ENCODE data around the gene IL1R2. TPM values are rescaled to one million over a fixed set of nuclear protein-coding genes. Genes with fewer than 3 reads are reported as not detected.

Gene IL1R2
- total RNA-seq, 2 experiments from 2014 or later: 1.1 TPM; not detected in 1

DNA sequence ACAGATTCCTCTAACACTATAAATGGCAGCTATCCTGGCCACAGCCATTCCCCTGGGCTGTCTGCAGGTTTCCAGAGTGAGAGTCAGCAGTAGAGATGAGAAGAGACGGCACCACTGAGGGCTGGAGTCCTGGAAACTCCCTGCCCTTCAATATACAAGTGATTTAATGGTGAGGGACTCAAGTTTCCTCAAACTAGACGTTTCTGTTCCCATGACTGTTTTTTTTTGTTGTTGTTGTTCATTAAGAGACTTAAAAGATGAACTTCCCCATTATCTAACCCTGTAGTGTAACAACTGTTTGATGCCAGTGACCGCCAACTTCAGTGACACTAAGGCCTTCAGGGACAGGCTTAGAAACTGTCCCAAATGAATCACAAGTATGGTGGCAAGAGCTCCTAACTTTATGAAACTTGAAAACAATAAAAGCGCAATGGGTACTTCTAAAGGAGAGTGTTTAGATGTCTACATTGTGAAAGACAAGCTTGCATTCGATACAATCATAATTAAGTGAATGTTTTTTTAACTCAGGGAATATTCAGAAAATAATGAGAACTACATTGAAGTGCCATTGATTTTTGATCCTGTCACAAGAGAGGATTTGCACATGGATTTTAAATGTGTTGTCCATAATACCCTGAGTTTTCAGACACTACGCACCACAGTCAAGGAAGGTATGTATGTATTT lies 34.0 kb downstream of the IL1R2 start:
- intact Hi-C loops (cut with micrococcal nuclease): no loop called here
- Mint-ChIP-seq H3K4me1 (ENCODE audit: low read depth) (peaks cover 16% of the 10 kb centered on the region), H3K36me3 (ENCODE audit: low read depth) (no peaks in the 10 kb centered on the region), H3K27me3 (no peaks in the 10 kb centered on the region), H3K4me3 (no peak overlapping the region), H3K27ac (no peak overlapping the region), H3K9me3 (no peaks in the 10 kb centered on the region)
- POLR2A ChIA-PET: no interaction called here
- TF ChIP-seq, protein P1, sequence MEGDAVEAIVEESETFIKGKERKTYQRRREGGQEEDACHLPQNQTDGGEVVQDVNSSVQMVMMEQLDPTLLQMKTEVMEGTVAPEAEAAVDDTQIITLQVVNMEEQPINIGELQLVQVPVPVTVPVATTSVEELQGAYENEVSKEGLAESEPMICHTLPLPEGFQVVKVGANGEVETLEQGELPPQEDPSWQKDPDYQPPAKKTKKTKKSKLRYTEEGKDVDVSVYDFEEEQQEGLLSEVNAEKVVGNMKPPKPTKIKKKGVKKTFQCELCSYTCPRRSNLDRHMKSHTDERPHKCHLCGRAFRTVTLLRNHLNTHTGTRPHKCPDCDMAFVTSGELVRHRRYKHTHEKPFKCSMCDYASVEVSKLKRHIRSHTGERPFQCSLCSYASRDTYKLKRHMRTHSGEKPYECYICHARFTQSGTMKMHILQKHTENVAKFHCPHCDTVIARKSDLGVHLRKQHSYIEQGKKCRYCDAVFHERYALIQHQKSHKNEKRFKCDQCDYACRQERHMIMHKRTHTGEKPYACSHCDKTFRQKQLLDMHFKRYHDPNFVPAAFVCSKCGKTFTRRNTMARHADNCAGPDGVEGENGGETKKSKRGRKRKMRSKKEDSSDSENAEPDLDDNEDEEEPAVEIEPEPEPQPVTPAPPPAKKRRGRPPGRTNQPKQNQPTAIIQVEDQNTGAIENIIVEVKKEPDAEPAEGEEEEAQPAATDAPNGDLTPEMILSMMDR (IDR thresholded peaks at IDR 0.05): no peak
- DNase-seq (no peak), ATAC-seq (no peak)
- CTCF ChIA-PET: interaction anchor here (1.1 to 2.7 kb wide), 6 partner anchors 20 to 418 kb away, joined by 3 to 19 read pairs (median 5); no protein-coding TSS in a partner anchor

DNA sequence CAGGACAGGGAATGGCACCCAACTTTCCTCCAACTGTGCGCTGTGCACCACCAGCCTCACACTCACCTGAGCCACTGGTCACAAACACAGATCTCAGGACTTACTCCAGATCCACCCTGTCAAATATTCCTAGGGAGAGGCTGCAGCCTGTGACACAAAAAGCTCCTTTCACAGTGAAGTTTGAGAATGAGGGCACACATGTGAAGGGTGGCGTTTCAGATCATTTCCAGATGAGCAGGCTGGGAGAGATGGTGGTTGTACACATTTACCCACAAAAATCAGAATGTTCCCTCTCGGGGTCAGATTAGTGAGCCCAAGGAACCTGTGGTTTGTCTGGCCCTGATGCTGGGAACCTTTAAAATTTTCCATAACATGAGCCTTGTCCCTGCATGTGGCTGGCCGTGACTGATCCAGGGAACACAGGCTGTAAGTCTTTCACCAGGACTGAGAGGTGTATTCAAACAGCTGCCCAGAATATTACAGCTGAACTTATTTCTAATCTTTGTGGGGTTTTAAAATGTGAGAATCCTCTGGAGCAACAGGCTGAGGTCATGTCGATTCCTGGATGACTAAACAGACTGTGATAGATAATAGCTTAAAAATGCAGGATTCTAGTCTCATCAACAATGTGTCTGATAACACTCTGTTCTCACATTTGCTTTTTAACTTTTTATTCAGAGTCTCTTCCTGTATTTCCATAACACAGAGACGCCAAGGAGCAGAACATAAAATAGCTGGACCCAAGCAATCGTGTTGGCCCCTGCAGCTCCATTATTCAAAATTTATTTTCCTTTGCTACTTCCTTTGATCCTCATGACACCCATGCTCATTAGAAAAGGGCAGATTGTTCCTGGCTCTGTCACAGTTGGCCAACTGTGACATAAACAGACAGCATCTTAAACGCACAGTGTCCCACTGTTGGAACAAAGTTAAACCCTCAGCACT lies 35.5 kb downstream of the IL1R2 start:
- Mint-ChIP-seq H3K4me3 (no peak overlapping the region), H3K36me3 (ENCODE audit: low read depth) (no peaks in the 10 kb centered on the region), H3K27me3 (no peaks in the 10 kb centered on the region), H3K27ac (no peak overlapping the region), H3K4me1 (ENCODE audit: low read depth) (peaks cover 15% of the 10 kb centered on the region), H3K9me3 (no peaks in the 10 kb centered on the region)
- intact Hi-C loops (cut with micrococcal nuclease): no loop called here
- DNase-seq (no peak), ATAC-seq (no peak)
- ChIA-PET CTCF (interaction anchor here (0.9 to 2.7 kb wide), 6 partner anchors 18 to 225 kb away, joined by 3 to 19 read pairs (median 3); no protein-coding TSS in a partner anchor), POLR2A (interaction anchor here (0.6 kb wide), 1 partner anchor 209 kb away, joined by 3 read pairs; no protein-coding TSS in a partner anchor)
- TF ChIP-seq, protein P1 (IDR thresholded peaks at IDR 0.05): no peak

DNA sequence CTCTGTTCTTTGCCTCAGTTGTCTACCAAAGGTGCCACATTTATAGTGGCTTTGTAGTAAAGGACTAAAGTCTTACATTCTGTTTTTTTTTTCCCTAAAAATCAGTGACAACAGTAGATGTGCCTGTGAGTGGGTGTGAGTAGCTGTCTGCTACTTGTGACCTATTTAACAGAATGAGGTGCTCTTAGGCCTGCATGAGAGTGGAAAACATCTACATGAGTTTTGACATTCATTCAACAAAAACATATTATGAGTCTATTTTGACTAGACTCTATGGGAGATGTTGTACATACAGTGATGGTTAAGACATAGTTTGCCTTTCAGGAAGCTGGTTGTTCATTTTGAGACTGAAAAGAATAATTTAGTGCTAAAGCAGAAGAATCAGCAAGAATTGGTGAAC lies 36.7 kb downstream of the IL1R2 start:
- DNase-seq (no peak), ATAC-seq (no peak)
- ChIA-PET CTCF (interaction anchor here (0.7 to 2.4 kb wide), 3 partner anchors 8 to 212 kb away, joined by 3 to 13 read pairs (median 4); no protein-coding TSS in a partner anchor), POLR2A (no interaction called here)
- Mint-ChIP-seq H3K36me3 (ENCODE audit: low read depth) (no peaks in the 10 kb centered on the region), H3K27ac (no peak overlapping the region), H3K9me3 (no peaks in the 10 kb centered on the region), H3K4me1 (ENCODE audit: low read depth) (peaks cover 27% of the 10 kb centered on the region), H3K4me3 (no peak overlapping the region), H3K27me3 (no peaks in the 10 kb centered on the region)
- TF ChIP-seq, protein P1 (IDR thresholded peaks at IDR 0.05): no peak
- intact Hi-C loops (cut with micrococcal nuclease): no loop called here

DNA sequence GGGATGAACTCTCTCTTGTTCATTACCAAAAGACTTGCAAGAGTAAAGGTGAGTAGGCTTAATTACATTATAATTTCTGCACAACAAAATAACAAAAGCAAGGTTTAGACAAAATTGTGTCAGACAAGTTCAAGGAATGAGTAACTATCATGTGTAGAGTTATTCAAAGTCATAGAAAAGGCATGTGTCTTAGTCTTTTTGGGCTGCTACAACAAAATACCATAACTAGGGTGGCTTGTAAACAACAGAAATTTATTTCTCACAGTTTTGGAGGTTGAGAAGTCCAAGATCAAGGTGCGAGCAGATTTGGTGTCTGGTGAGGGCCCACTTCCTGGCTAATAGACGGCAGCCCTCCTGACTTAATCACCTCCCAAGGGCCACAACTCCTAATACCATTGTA lies 37.6 kb downstream of the IL1R2 start:
- ChIA-PET POLR2A (no interaction called here), CTCF (interaction anchor here (0.7 to 2.4 kb wide), 4 partner anchors 9 to 211 kb away, joined by 3 to 13 read pairs (median 4); no protein-coding TSS in a partner anchor)
- DNase-seq (no peak), ATAC-seq (no peak)
- Mint-ChIP-seq H3K36me3 (ENCODE audit: low read depth) (no peaks in the 10 kb centered on the region), H3K27ac (no peak overlapping the region), H3K4me3 (no peak overlapping the region), H3K4me1 (ENCODE audit: low read depth) (peaks cover 36% of the 10 kb centered on the region), H3K9me3 (no peaks in the 10 kb centered on the region), H3K27me3 (no peaks in the 10 kb centered on the region)
- intact Hi-C loops (cut with micrococcal nuclease): no loop called here
- TF ChIP-seq, protein P1 (IDR thresholded peaks at IDR 0.05): no peak
